Trophoblast cell (in vitro differentiated cells and primary cell): Measurements from ENCODE around the gene KRT24.

Source experiments
- DNase-seq, 2 donors: peaks; one replicate each; pipeline ENCODE4 v3.0.0-alpha.2; 2016
- H2AFZ ChIP-seq: 2 replicates; pipeline ENCODE4 v1.6.1; 2013; ENCODE audit warnings: low read length, moderate library complexity, mild to moderate bottlenecking; ENCODE audit not compliant: insufficient read depth, poor library complexity
- H2AK5ac ChIP-seq: 2 replicates; pipeline ENCODE4 v1.6.1; 2013; ENCODE audit warnings: mild to moderate bottlenecking, low read length
- H2BK120ac ChIP-seq: 2 replicates; pipeline ENCODE4 v1.6.1; 2013; ENCODE audit warnings: low read length, mild to moderate bottlenecking, moderate library complexity; ENCODE audit not compliant: insufficient read depth, poor library complexity
- H2BK12ac ChIP-seq: 2 replicates; pipeline ENCODE4 v1.6.1; 2013; ENCODE audit warnings: mild to moderate bottlenecking, low read length, moderate library complexity
- H2BK5ac ChIP-seq: 2 replicates; pipeline ENCODE4 v1.6.1; 2013; ENCODE audit warnings: low read length, low read depth, moderate library complexity, mild to moderate bottlenecking; ENCODE audit not compliant: poor library complexity
- H3K14ac ChIP-seq: 2 replicates; pipeline ENCODE4 v1.6.1; 2013; ENCODE audit warnings: mild to moderate bottlenecking, low read length
- H3K18ac ChIP-seq: 2 replicates; pipeline ENCODE4 v1.6.1; 2013; ENCODE audit warnings: mild to moderate bottlenecking, low read length
- H3K23ac ChIP-seq: 2 replicates; pipeline ENCODE4 v1.6.1; 2013; ENCODE audit warnings: low read length
- H3K27ac ChIP-seq: 2 replicates; pipeline ENCODE4 v1.5.1; 2013; ENCODE audit warnings: low read depth, mild to moderate bottlenecking, inconsistent platforms, low read length, moderate library complexity
- H3K27me3 ChIP-seq: 2 replicates; pipeline ENCODE4 v1.6.1; 2013; ENCODE audit warnings: inconsistent platforms, mild to moderate bottlenecking, low read length, moderate library complexity; ENCODE audit not compliant: insufficient read depth
- H3K36me3 ChIP-seq, 2 experiments: 1 replicate in 1 of 2; 2 replicates in 1 of 2; pipeline ENCODE4 v1.6.1; 2013; ENCODE audit warnings: low read length in 2 of 2, mild to moderate bottlenecking in 2 of 2, moderate library complexity in 1 of 2; ENCODE audit not compliant: insufficient read depth in 2 of 2, control insufficient read depth in 1 of 2
- H3K4ac ChIP-seq: 2 replicates; pipeline ENCODE4 v1.6.1; 2013; ENCODE audit warnings: low read depth, mild to moderate bottlenecking, low read length, moderate library complexity
- H3K4me1 ChIP-seq, 2 experiments: 1 replicate in 1 of 2; 2 replicates in 1 of 2; pipeline ENCODE4 v1.6.1; 2013; ENCODE audit warnings: low read length in 2 of 2, mild to moderate bottlenecking in 2 of 2, moderate library complexity in 1 of 2; ENCODE audit not compliant: insufficient read depth in 2 of 2, control insufficient read depth in 1 of 2
- H3K4me2 ChIP-seq: 2 replicates; pipeline ENCODE4 v1.6.1; 2013; ENCODE audit warnings: inconsistent platforms, mild to moderate bottlenecking, low read length, moderate library complexity
- H3K4me3 ChIP-seq: 2 replicates; pipeline ENCODE4 v1.5.1; 2013; ENCODE audit warnings: mild to moderate bottlenecking, low read depth, low read length, inconsistent platforms
- H3K79me1 ChIP-seq: one replicate; pipeline ENCODE4 v1.6.1; 2013; ENCODE audit warnings: low read length
- H3K79me2 ChIP-seq: 2 replicates; pipeline ENCODE4 v1.6.1; 2013; ENCODE audit warnings: low read length, mild to moderate bottlenecking; ENCODE audit not compliant: control insufficient read depth, insufficient read depth, poor library complexity
- H3K9ac ChIP-seq: 2 replicates; pipeline ENCODE4 v1.6.1; 2013; ENCODE audit warnings: mild to moderate bottlenecking, low read length
- H3K9me3 ChIP-seq: 2 replicates; pipeline ENCODE4 v1.6.1; 2013; ENCODE audit warnings: low read depth, mild to moderate bottlenecking, control low read depth, inconsistent platforms, low read length; ENCODE audit not compliant: insufficient read depth
- H4K12ac ChIP-seq: 2 replicates; pipeline ENCODE4 v1.6.1; 2013; ENCODE audit warnings: low read depth, mild to moderate bottlenecking, low read length, moderate library complexity
- H4K8ac ChIP-seq: 2 replicates; pipeline ENCODE4 v1.6.1; 2013; ENCODE audit warnings: low read depth, mild to moderate bottlenecking, low read length, moderate library complexity
- H4K91ac ChIP-seq: one replicate; pipeline ENCODE4 v1.6.1; 2013; ENCODE audit warnings: low read depth, mild to moderate bottlenecking, low read length, moderate library complexity
- WGBS: extraction: QIAGEN DNeasy Blood & Tissue Kit; methylation state at CpG from one replicate; pipeline ENCODE4 v1.1.7; 2013; ENCODE audit warnings: missing lambda C conversion rate; ENCODE audit not compliant: insufficient read length, insufficient coverage; ENCODE audit errors: extremely low coverage; 5-methylcytosine and 5-hydroxymethylcytosine counted together

KRT24 gene

DNA sequence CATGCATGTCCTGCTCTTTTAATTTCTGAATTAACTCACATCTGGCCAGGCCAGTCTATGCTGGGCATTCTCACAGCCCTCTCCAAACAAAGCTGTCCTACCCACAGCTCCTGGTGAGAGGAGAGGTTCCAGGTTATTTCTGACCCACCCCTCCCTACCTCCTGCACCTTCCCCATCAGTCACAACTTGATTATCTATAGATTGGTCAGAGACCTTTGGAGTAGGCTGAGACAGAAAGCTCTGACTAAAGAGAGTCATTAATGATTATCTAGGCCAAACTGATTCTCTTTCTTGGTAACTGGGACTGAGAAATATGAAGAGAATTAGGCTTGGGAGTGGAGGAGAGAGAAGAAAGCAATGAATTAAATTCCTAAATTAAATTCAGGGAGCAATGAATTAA is 37.2 kb downstream of the KRT24 start:
- Histone ChIP-seq H3K36me3 (no peaks in the 10 kb centered on the region), H3K27me3 (no peaks in the 10 kb centered on the region), H3K23ac (no peak overlapping the region), H3K4me1 (no peaks in the 10 kb centered on the region), H3K9me3 (no peaks in the 10 kb centered on the region), H4K91ac (no peak overlapping the region), H3K18ac (no peak overlapping the region), H2BK12ac (no peak overlapping the region), H3K27ac (no peak overlapping the region), H4K8ac (no peak overlapping the region), H2BK5ac (no peak overlapping the region), H2AFZ (no peak overlapping the region), H3K79me1 (no peaks in the 10 kb centered on the region), H4K12ac (no peak overlapping the region), H3K14ac (no peak overlapping the region), H3K4me3 (no peak overlapping the region), H3K79me2 (no peaks in the 10 kb centered on the region), H3K4me2 (no peak overlapping the region), H3K4ac (no peak overlapping the region), H2AK5ac (no peak overlapping the region), H3K9ac (no peak overlapping the region), H2BK120ac (no peak overlapping the region)
- no peak for DNase-seq

DNA sequence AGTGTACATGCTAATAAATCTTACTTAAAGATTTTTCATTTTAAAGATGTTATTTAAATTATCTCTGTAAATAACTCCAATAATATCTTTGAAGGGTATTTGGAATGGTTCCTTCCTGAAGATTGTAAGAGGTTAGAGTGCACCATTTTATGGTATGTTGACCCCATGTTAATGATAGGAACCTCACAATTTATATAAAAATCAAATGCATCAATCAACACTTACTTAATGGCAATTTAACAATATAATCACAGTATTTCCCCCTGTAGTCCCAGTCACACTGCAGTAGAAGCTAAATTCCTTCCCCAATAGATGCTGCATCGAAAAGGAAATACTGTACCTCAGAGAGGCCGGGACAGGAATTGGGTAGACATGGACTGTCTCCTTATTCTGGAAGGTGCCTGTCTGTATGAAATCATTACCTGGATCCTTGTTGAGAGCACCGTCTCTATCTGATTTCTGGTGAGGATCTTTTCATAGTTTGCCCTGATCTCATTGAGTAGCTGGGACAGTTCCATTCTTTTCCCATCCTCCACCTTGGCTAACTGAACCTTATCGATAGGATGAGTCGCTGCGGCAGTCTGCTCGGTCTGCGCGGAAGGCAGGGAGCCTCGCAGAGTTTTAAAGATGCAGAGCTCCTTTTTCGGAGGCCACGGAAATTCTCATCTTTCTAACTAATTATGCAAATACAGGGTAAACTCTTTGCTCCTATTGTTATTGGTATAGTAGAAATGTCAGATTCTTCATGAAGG is 38.8 kb downstream of the KRT24 start, which contains the start of gene KRT222:
Gene KRT222 (minus strand): TSS at position 596 of the 752 bp plus-strand sequence. CDS start 78 bp downstream, at position 518.
- Histone ChIP-seq H3K27me3 (no peaks in the 10 kb centered on the region), H3K4ac (no peak within 1 kb of the TSS), H3K79me2 (no peaks in the 10 kb centered on the region), H3K79me1 (no peaks in the 10 kb centered on the region), H3K4me1 (no peaks in the 10 kb centered on the region), H2BK12ac (no peak within 1 kb of the TSS), H3K9me3 (no peaks in the 10 kb centered on the region), H3K18ac (no peak within 1 kb of the TSS), H3K14ac (no peak within 1 kb of the TSS), H2BK120ac (no peak within 1 kb of the TSS), H4K12ac (no peak within 1 kb of the TSS), H3K27ac (no peak within 1 kb of the TSS), H3K23ac (no peak within 1 kb of the TSS), H3K36me3 (no peaks in the 10 kb centered on the region), H4K8ac (no peak within 1 kb of the TSS), H3K4me3 (no peak within 1 kb of the TSS), H2AFZ (no peak within 1 kb of the TSS), H2BK5ac (no peak within 1 kb of the TSS), H3K4me2 (peak within 1 kb of the TSS; percentile 62), H4K91ac (no peak within 1 kb of the TSS), H3K9ac (no peak within 1 kb of the TSS), H2AK5ac (no peak within 1 kb of the TSS)
- DNase-seq, result no peak
- no CpG with 5 or more reads among the region's 12 CpGs for WGBS

- no peak overlapping the region for H4K8ac ChIP-seq
- H3K4ac ChIP-seq, result no peak overlapping the region
- H2BK120ac ChIP-seq, result no peak overlapping the region
- H3K4me3 ChIP-seq, result no peak overlapping the region
- H3K9me3 ChIP-seq, result no peaks in the 10 kb centered on the region
- no peak overlapping the region for H2AFZ ChIP-seq
- H3K79me1 ChIP-seq, result no peaks in the 10 kb centered on the region
- no peak overlapping the region for H3K9ac ChIP-seq
- H2BK12ac ChIP-seq, result no peak overlapping the region
- WGBS, result no CpG with 5 or more reads among the region's 3 CpGs
- no peak overlapping the region for H3K4me2 ChIP-seq
- no peaks in the 10 kb centered on the region for H3K4me1 ChIP-seq
- H3K27me3 ChIP-seq, result no peaks in the 10 kb centered on the region
- no peak overlapping the region for H4K91ac ChIP-seq
- no peak overlapping the region for H4K12ac ChIP-seq
- H3K36me3 ChIP-seq, result no peaks in the 10 kb centered on the region
- H3K79me2 ChIP-seq, result no peaks in the 10 kb centered on the region
- no peak overlapping the region for H2AK5ac ChIP-seq
- no peak overlapping the region for H2BK5ac ChIP-seq
- no peak overlapping the region for H3K23ac ChIP-seq
- H3K27ac ChIP-seq, result no peak overlapping the region
- peak in 1 of 2 donors; percentile 30 for DNase-seq
- H3K18ac ChIP-seq, result no peak overlapping the region
- no peak overlapping the region for H3K14ac ChIP-seq
These were observed 40.3 kb downstream of the KRT24 start for GRCh38 chr17:40663252-40663651.

GRCh38 chr17:40659911-40660310 is 43.6 kb downstream of the KRT24 start:
- no peaks in the 10 kb centered on the region for H3K9me3 ChIP-seq
- no peak overlapping the region for H4K8ac ChIP-seq
- H3K27ac ChIP-seq, result no peak overlapping the region
- H4K12ac ChIP-seq, result no peak overlapping the region
- no peak overlapping the region for H3K14ac ChIP-seq
- H3K23ac ChIP-seq, result no peak overlapping the region
- no peaks in the 10 kb centered on the region for H3K27me3 ChIP-seq
- H2BK5ac ChIP-seq, result no peak overlapping the region
- WGBS, result no CpG with 5 or more reads among the region's 7 CpGs
- no peak overlapping the region for H2AFZ ChIP-seq
- H3K36me3 ChIP-seq, result no peaks in the 10 kb centered on the region
- H3K4me1 ChIP-seq, result no peaks in the 10 kb centered on the region
- no peak overlapping the region for H2AK5ac ChIP-seq
- H3K79me1 ChIP-seq, result no peaks in the 10 kb centered on the region
- no peak overlapping the region for H3K4me3 ChIP-seq
- H3K18ac ChIP-seq, result no peak overlapping the region
- no peaks in the 10 kb centered on the region for H3K79me2 ChIP-seq
- H3K4ac ChIP-seq, result no peak overlapping the region
- no peak overlapping the region for H2BK12ac ChIP-seq
- no peak for DNase-seq
- no peak overlapping the region for H3K9ac ChIP-seq
- H3K4me2 ChIP-seq, result no peak overlapping the region
- no peak overlapping the region for H4K91ac ChIP-seq
- H2BK120ac ChIP-seq, result no peak overlapping the region
